HG03159 (cell line): ENCODE data around the gene TTC39A.

Experiments used
- ATAC-seq: cut with Tn5 transposase; IDR thresholded peaks from one replicate; pipeline ENCODE4 v1.9.1; 2021; ENCODE audit warnings: mild to moderate bottlenecking, moderate library complexity; ENCODE audit not compliant: unreplicated experiment

TTC39A gene

DNA sequence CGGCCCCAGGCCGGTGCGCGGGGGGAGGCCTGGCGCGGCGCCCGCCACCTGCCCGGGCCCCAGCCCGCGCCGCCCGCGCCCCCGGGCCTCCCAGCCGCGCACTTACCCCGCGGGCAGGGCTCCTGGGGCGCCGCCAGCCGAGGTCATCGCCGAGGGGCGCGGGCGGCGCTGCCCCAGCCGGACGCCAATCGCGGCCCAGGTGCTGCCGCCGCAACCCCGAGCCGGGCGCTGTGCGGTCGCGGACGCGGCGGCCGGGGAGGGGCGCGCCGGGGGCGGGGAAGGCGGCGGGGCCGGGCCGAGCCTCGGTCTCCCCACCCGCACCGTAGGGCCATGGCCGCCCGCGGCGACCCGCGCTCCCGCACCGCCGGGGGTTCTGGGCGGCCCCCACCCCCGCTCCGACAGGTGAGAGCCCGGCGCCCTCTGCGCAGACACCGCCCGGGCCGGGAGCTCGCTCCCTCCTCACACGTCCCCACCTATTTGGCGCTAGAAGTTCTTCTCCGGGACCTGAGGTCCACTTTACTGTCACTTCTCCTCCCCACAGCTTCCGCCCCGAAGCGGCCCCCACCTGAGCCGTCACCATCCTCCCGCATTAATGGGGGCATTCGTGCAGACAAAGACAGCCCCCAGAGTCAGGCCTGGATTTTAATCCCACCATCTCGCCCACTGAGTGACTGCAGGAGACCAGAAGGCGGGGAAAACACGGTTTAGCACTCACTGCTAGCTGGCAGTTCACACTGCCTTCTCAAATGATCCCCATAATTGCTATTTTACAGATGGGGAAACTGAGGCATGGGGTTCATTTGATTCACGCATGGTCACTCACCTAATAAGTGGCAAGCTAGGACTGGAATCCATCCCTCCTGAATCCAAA is at the start of gene TTC39A:
TSS of gene TTC39A (minus strand) at position 232 of the 871 bp plus-strand sequence. CDS start at position 147, 85 bp downstream.
- ATAC-seq = no peak

DNA sequence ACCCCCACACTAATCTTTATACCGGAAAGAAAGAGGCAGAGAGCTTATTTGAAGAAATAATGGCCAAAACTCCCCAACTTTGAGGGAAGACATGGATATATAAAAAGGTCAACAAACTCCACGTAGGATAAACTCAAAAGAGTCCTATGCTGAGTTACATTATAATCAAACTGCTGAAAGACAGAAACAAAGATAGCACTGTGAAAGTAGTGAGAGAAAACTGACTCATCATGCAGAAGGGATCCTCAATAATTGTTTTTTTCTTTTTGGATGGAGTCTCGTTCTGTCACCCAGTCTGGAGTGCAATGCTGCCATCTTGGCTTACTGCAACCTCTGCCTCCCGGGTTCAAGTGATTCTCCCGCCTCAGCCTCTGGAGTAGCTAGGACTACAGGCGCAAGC is 48.5 kb upstream of the TTC39A start:
- no peak for ATAC-seq

DNA sequence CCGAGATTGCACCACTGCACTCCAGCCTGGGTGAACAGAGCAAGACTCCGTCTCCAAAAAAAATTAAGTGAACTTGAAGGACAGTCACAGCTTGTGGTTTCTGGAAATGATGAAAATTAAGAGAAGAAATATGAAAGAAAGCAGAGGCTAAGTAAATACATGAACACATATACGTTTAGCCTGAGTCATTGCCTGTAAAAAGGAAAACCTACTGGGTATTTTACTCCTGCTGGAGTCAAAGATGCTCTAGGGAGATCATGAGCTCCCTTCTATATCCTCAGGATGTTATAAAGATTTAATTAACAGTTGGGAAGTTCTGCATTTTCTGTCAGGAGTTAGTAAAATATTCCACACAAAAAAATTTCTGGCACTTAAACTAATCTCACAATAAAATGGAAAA is 43.5 kb upstream of the TTC39A start:
- no peak for ATAC-seq

DNA sequence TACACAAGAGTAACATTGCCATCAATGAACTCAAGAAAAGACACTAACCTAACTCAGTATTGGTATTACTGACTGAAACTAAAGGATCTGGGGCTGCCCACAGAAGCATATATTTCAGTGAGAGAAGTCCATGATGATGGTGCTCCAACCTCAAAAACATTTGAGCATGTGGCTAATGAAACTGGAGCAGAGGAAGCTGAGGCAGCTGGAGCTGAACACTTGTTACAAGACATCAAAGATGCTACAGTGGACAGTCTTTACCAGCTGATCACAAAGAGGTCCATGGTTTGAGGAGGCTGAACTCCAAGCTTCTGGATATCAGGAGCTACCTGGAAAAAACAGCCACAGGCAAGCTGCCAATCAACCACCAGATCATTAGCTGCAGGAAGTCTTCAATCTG is 42.2 kb upstream of the TTC39A start:
- no peak for ATAC-seq

DNA sequence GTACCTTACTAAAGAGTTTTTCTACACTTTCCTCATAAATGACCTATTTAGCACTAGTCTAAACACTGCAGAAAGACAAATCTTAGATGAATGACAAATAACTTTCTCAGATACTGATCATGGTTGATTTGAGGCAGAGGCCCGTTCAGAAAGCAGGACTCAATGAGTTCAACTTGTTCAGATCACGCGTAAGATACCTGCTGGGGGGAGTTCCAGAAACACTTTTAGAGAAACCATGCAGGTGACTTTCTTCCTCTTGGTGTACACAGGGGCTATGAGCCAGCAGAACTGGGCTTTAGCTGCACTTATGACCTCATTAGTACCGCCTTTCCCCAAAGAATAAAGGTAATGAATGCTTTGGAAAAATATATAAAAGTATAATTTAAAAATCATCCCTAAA is 38.8 kb upstream of the TTC39A start:
- ATAC-seq = no peak

DNA sequence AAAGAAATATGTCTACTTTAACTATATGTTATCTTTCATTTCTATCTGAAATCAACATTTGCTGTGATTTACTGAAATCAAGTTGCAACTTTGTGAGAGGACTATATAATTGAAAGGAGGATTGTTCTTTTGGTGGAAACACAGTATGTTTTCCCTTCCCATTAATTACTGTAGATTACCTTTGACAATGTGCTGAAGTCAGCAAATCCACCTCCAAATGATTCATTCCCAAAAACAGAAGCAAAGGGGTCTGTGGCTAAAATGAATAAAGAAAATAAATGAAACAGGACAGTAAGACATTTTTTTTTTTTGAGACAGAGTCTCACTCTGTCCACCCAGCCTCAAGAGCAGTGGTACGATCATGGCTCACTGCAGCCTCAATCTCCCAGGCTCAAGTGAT is 35.4 kb upstream of the TTC39A start:
- ATAC-seq = no peak

DNA sequence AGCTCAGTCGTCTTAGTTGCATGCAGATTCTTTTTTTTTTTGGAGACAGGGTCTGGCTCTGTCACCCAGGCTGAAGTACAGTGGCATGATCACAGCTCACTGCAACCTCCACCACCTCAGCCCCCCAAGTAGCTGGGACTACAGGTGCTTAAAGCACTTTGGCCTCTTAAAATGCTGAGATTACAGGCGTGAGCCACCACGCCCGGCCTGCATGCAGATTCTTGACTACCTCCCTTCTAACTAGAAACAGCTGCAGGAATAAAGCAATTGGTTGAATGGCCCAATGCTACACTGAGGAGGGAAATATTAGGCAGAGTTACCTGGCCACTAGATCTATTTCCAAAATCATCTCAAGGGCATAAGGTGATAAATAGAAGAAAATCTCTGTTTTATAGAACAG is 29.5 kb upstream of the TTC39A start:
- no peak for ATAC-seq

DNA sequence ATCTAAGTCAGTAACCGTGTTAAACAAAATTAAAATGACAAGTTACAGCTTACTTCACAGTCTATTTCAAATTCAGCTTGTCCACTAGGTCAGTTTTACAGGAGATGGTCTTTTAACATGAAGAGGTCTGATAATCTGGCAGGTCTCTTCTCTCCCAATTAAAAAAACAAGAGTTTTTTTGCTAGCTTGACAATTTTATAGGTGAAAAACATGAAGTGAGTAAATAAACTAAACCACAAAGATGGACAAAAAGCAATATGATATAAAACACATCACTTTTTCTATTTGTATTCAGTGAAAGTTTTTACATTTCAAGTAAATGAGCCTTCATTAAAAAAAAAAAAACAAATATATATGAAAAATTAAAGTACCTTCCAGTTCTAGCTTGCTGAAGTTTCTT is 25.0 kb upstream of the TTC39A start:
- ATAC-seq = no peak

DNA sequence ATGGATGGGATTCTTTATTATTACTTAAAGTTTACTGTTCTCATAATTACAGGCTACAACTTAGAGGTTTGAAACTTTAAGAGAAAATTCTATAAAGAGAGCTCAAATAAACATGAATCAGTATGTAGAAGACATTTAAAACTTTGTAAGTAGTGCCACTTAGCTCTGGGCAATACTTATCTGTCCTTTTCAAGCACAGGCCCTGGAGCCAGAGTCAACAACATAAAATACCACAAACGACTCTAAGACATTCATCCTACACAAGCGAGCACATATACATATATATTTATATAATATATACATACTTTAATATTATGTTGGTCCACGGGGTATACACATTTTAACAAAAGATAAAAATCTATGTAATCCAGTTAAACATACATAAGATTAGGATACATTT is 24.1 kb upstream of the TTC39A start:
- no peak for ATAC-seq

DNA sequence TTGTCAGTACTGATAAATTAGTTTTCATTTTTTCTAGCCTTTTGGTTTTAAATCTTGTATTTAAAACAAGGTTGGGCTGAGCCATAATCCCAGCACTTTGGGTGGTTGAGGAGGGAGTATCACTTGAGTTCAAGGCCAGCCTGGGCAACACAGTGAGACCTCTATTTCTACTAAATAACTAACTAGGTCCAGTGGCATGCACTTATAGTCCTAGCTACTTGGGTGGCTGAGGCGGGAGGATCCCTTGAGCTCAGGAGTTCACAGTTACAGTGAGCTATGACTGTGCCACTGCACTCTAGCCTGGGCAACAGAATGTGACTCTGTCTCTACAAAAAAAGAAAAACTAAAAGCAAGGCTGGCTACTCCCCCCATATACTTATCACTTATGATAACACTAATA is 21.5 kb upstream of the TTC39A start:
- ATAC-seq = no peak

DNA sequence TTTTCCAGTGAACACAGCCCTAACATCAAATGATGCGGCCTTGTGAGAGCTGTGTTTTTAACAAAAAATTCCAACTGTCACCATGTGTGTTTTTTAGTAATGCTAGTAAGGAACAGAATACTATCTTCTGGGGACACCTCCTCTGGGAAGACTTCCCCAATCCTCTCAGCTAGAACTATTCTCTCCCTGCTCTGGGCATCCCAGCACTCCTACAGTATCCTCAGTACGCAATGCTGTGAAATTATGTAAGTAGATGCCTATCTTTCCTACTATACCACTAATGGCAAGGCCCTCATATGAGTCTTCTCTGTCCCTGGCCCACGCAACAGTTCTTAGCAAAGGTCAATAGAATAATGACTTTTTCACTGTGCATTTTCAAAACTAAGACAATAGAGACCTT is 19.5 kb upstream of the TTC39A start:
- no peak for ATAC-seq

DNA sequence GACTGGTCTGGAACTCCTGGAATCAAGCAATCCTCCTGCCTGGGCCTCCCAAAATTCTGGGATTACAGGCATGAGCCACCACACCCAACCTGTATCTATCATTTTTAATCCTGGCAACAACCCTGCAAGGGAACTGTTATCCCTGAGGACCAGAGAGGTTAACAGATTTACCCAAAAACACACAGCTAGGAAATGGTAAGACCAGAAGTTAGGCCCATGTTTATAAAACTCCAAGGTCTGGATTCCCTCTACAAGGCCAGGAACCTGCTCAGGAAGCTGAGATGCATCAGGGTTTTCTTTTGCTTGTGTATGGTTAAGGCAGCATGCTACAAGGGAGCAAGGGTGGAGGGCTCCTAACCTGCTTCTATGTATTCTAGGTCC is 17.8 kb upstream of the TTC39A start:
- no peak for ATAC-seq

DNA sequence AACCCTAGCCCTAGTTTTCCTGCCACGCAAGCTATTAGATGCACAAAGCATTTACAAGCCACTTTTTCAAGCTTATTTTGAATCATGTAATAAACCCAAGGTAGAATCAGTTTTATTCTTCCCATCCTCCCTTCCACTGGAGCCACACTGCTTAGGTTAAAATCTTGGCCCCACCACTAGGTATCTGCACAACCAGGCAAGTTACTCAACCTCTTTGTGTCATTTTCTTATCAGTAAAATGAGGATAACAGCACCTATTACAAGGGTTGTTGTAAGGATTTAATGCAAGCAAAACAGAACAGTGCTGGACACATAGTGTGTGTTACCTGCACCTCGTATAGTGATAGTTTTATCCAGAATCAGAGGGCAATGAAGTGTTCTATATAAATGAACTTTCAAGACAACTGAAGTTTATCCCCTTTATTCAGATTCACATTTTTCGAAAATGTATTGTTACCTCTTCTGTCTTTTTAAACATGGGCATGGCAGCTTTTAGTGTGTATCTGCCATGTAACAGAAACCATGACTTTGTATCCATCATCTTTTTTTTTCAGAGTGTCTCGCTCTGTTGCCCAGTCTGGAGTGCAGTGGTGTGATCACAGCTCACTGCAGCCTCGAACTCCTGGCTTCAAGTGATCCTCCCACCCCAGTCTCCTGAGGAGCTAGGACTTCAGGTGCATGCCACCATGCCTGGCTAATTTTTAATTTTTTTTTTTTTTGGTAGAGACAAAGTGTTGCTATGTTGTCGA is 17.2 kb upstream of the TTC39A start:
- no peak for ATAC-seq

DNA sequence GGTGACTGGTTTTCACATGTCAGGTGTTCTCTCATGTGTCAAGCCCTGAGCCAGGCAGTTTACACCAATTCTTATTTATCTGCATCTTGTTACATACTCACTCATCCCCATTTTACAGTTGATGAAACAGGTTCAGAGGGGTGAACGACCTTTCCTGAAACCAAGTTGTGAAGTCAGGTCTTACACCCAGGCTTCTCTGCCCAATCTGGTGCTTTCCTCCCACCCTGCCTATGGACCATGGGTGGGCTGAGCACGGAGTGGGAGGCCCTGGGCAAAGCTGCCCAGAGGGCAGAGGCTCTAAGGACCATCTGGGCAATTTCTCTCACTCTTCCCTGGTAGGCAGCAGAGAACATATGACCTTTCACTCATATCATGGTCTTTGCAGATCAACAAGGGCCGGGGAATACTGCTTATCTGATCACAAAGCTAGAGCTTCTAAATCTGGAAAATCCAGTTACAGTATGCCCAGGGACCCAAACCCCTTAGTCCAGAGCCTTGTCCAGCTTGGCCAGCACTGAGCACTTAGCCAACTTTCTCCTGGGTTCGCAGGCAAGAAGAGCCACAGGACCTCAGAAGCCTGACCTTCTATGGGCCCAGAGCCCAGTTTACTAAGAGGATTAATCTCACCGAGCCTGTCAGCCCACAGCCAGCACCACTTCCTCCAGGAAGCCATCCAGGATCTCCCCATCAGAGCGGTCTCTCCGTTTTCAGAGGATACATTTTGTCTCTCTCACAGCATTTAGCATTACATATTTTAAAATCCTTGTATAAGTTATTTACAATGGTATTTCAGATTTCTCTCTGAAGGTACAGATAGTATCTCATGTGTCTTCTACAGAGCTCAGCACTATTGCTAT is 16.0 kb upstream of the TTC39A start:
- no peak for ATAC-seq

DNA sequence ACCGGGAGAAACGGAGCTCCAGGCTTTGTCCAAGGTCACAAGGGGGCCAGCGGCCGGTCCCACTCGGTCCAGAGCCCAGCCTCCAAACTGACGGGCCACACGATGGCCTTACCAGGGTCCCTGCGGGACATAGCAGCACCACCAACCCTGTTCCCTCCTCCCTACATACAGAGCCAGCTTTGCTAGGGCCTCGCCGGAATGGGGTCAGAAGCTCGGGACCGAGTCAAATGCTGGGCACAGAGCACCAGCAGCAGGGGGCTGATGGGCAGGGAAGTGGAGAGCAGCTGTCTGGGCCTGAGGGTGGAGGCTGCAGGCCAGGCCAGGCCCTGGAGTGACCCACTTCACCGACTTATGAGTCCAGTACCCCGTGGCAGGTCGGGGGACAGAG is 14.9 kb upstream of the TTC39A start:
- no peak for ATAC-seq

DNA sequence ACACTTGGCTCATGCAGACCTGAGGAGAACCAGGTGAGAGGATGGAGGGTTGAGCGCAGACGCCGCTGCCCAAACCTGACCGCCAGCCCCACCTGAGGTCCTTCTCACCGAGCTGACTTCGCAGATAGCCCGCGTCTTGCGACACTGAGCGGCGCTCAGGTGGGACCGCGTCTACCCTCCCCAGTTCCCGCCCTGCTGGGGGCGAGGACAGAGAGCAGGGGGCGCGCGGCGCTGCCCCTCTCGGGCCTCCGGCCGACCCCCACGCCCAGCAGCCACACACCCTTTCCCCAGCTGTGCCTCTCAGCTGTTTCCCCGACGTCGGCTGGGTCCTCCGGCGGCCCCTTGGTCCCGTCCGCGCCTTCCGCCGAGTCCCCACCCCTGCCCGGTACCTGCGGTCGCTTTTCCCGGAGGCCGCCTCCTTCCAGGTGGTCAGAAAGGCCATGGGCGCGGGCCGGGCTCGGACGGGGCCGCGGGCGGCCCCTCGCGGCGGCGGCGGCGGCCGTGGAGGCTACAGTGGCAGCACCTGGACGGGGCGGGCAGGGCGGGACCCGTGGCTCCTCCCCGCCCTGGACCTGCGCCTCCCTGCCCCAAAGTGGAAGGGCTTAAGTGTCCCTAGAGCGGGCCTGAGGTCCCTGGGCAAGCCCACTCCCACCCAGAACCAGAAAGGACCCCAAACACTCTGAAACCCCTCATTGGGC is 14.4 kb upstream of the TTC39A start:
- ATAC-seq = no peak

DNA sequence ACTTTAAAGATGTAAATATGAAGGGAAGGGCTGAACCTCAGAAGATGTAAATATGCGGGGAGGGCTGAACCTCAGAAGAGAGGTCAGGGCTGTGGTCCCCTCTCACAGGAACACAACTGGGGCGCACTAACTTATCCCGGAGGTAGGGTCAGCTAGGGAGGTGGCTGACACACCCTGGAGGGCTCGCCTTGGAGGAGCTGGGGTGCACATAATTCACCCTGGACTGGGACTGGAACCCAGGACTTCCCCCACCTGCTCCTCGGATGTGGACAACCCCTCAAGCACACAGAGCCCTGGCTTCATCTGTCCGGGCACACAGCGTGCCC is 13.9 kb upstream of the TTC39A start:
- no peak for ATAC-seq

DNA sequence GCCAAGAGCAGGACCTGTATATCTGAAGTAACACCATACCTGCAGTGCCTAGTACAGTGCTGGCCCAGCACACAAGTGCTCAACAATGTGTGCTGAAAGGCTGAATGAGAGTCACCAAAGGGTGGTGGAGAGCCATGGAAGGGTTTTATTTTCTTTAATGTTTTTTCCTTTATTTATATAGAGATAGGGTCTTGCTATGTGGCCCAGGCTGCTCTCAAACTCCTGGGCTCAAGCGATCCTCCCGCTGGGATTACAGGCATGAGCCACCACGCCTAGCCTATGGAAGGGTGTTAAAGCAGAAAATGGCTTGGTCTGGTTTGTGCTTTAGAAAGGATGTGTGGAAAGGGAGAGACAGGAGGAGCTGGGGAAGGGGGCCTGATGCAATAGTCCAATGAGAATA is 13.3 kb upstream of the TTC39A start:
- ATAC-seq = no peak

DNA sequence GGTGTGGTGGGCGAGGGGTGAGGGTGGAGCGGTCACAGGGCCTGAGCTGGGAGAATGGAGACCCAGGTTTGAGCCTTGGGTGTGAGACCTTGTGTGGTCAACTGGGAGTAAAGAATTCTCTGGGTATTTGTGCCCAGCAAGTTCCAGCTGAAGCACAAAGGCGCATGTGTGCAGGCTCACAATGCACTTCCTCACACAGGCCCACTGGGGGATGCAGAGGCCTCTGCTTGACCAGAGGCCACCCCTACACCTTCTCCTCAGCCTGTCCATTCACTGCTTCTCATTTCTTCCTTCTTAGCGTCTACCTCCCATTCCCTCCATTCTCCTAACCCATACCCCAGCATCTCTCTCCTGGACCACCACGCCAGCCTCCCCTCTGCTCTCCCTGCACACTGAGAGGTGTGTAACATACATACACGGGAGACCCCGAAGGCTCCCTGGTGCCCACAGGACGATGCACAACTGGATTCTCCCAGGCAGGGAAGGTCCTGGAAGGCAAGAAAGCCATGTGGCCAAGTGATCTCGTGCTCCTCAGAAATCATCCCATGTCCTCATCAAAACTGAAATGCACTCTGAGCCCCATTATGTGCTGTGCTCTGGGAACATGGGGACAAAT is 12.3 kb upstream of the TTC39A start:
- no peak for ATAC-seq

DNA sequence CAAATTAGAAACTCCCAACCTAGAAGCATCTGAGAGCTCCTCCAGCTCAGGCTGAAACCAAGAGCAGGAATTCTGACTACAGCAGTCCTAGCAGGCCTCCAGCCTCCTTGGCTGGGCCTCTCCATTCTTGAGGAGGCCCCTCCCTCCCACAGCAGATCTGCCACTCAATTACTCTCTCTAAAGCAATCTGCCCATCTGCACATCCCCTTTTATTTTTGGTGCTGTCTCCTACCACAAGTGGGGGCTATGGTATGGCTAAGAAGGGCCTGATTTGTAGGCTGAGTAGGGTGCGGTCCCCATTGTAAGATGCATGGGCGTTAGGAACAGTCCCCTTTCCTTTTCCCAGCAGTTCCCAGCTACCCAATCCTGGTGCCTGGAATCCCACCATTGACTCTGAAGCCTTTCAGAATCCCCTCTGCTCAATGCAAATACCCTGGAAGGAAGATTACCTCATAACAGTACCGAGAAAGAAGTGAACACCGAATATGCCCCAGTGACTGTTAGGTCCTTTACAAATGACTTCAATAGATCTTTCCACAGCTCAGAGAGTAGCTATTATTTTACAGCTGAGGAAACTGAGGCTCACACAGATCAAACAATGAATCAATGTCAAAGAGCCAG is 11.6 kb upstream of the TTC39A start:
- peak; percentile 62 for ATAC-seq
